HG03280 (cell line): ENCODE measurements around the gene JAG2.

Source experiments
- ATAC-seq: cut with Tn5 transposase; IDR thresholded peaks from one replicate; pipeline ENCODE4 v1.9.1; 2021; ENCODE audit warnings: mild to moderate bottlenecking, moderate library complexity; ENCODE audit not compliant: unreplicated experiment

The JAG2 gene

DNA sequence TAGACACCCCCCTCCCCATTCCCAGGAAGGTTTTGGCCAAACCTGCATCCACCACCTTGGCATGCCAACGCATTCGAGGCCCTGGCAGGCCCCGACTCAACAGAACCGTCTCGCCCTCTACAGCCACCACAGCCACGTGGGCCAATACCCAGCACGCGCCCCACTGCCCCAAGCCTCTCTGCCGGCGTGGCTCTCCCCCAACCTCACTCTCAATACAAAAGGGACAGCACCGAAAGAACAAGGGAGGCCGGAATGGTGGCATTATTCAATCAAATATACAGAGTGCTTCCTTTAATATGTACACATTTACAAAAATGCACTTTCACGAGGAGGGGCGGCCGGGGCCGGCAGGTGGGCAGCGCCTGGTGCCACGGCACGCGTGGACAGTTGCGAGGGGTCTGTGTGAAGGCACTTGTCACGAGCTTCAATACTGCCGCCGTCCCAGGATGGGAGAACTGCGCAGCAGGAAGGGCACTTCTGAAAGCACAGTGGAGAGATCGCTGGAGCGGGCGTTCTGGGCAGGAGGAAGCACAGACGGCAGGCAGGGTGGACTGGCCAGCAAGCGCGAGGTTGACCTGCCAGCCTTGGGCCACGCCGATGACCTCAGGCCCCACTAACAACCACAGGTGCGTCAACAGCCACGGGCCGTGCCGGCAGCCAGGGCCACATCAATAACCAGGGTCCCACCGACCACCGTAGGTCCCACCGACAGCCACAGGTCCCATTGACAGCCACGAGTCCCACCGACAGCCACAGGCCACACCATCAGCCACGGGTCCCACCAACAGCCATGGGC lies 26.9 kb downstream of the JAG2 start:
- no peak for ATAC-seq

DNA sequence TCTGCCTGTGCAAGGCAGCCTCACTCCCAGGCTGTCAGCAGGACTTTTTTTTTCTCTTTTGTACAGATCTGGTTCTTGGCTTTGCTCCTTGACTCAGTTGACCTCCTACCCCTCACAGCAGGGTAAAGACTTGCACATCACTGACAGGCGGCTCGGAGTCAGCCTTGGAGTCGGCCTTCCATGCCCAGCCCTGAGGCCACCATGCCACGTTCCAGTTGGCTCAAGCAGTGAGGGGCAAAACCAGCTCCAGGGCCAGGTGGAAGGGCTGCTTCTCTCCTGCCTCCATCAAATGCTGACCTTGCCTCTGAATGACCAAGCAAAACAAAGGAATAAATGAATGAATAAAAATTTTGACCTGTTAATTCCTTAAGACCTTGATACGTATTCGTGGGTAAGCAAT lies 27.6 kb downstream of the JAG2 start:
- no peak for ATAC-seq

DNA sequence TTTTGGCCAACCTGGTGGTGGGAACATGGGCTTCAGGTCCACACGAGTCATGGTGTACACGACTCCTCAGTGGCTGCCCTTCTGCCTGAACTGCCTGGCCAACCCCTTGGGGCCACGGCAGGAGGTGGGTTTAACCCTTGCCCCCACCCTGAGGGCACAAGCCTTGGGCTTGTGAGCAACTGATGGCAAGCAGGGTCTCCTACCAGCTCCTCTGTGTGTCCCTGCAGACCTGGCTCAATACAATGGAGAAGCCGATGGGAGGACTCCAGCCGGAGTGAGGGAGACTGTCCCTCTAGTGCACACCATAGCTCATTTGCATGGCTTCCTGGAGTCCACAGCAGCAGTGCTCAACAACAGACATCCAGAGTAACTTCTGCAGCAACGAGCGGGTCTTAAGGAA lies 28.0 kb downstream of the JAG2 start:
- ATAC-seq, result no peak

DNA sequence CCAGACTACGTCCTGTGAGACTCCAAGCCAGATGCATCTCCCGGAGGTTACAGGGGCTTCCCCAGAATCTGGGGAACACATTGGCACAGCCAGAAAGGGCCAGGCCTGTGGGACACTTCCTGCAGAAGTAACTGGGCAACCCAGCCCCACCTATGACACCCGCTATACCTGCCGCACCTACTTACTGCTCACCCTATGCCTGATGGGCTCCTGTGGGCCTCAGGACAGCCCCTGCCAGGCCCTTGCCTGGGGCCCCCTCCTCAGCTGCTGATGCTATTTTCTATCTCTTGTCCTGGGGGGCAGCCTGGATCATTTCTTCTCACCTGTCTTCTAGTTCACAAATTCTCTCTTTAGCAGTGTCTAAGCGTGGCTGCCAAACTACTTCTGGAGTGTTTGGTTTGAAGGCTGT lies 28.7 kb downstream of the JAG2 start:
- no peak for ATAC-seq

DNA sequence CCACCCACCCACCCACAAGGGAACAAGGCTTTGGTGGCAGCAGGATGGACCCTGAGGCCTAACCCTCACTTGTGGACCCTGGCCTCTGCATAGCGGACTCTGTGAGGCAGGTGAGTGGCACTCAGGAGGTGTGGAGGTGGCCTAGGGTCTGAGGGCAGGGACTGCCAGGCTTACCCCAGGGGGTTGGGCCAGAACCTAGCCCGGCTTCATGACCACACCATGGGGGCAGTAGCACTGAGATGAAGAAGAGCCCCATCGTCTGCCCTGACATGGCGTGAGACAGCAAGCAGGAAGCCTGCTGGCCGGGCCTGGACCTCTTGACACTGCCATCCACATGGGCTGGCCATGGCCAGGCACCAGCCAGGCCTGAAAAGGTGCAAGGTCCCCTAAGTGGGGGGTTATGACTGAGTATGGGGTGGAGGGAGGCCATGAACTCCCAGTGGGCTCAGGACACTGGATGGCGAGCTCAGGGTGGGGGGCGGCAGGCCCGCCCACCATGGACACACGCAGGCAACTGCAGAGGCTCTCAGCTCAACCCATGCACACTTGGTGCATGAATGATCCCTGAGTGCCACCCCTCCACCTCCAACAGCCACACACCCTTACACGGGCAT lies 29.3 kb downstream of the JAG2 start:
- no peak for ATAC-seq

DNA sequence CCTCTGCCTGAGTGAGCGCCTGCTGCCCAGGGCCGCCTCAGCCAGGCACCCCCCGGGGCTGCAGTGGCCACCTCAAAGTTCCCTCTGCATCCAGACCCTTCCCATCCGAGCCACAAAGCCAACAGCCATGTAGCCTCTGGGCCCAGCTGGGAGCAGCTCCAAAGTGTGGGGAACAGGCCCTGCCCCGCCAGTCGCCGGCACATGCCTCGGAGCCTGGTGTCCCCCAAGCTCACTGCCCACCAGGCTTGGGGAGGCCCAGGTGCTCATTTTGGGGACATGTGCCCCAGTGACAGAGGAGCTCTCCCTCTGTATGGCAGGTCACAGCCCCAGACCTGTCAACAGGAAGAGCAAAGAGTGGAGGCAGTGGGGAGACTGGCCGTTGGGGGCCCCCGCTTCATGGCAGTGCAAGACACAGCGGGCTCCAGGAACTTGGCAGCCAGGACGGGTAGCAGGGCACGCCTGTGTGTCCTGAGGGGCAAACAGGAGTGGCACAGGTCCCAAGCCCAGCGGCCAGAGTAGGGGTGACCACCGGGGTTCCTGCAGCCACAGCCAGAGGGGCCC lies 29.9 kb downstream of the JAG2 start:
- no peak for ATAC-seq

DNA sequence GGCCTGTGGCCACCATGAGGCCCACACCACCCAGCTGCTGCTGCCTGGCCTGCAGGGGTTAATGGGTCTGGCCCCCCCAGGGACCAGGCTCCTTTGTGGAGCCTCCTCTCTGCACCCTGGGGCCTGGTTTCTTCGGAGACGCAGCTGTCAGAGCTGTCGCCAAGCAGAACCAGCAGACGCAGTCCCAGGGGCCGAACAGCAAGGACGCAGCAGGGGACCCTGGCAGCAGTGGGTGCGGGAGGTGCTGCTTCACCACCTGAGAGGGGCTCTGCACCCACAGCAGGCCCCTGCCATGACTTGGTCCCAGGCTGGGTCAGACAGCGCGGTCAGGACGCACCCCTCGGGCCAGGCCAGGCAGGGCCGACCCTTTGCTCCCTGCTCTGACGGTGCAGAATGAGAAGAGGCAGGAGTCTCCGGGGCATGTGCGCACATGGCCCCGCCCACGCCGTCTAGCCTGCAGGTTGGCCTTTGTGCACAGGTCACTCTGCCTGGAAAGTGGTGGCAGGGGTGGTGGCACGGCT lies 30.5 kb downstream of the JAG2 start:
- no peak for ATAC-seq

DNA sequence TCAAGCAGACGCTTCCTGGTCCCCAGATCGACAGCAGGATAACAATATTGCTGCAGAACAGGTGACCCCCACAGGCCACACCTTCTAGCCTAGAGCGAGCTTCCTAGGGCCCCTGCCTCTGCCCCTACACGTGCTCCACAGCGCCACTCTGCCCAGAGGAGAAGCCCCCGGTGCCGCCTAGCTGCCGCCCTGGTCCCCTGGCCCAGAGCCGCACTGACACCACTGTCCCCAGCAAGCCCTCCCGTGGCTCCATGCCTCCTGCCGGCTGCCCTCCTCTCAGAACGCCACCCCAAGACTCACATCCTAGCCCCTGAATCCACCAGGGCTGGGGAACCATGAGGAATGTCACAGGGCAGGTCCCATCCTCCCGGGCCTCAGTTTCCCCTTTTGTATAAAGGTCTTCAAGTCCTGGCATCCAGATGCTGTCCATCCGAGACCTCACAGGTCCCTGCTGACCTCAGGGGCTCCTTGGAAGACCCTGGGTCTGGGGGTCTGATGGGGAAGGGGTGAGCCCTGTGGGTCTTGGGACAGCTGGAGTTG lies 31.0 kb downstream of the JAG2 start:
- no peak for ATAC-seq

DNA sequence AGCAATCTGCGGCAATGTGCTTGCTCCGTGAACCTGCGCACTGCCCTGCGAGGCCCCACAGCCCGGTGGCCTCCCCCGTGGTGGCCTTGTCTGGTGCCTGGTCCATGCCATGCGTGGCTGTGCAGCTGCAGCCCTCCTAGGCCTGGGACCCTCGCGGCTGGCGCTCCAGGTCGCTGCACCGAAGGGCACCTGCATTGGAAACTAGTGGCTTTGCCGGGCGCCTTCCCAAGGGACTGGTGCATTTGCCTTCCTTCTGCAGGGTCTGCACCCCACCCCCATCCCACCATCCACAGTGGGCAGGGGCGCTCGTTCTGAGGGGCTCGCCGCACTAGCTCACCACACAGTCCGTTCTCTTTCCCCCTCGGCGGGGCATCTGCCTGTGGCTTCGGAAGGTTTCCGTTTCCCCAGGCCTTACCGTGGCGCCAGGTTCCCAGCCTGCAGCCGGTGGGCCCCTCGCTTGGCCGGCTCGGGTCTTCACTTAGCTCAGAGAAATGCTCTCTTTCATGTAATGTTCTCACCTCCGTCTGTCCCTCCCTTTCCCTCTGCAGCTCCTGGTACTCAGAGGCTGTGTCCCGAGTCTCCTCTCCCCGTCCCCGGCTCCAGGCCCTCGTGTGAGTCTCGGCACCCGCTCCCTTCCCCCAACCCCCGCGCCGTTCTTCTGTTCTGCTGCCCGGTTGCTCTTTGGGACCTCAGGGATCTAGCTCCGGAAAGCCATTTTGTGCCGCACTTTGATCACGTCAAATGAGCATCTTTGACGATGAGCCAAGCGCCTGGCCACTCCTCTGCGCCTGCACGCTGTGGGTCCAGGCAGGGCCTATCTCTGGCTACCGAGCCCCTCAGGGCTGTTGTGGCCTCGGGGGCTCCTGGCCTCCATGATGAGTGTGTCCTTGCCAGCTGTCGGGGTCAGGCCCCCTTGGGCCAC lies 31.9 kb downstream of the JAG2 start:
- no peak for ATAC-seq

DNA sequence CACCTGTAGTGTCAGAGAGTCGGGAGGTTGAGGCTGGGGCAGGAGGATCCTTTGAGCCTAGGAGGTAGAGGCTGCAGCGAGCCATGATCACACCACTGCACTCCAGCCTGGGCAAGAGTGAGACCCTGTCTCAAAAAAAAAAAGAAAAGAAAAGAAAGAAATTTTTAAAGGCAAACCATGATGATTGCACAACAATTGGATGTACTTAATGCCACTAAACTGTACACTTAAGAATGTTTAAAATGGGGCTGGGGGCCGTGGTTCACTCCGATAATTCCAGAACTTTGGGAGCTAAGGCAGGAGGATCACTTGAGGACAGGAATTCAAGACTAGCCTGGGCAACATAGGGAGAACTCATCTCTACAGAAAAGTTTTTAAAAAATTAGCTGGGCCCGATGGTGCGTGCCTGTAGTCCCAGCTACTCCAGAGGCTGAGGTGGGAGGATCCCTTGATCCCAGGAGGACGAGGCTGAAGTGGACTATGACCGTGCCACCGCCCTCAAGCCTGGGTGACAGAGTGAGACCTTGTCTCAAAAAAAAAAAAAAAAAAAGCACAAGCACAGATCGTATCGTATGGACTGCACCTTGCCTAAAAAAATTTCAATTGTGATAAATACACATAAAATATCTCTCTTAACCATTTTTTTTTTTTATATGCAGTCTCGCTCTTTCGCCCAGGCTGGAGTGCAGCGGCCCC lies 32.7 kb downstream of the JAG2 start:
- ATAC-seq, result no peak

DNA sequence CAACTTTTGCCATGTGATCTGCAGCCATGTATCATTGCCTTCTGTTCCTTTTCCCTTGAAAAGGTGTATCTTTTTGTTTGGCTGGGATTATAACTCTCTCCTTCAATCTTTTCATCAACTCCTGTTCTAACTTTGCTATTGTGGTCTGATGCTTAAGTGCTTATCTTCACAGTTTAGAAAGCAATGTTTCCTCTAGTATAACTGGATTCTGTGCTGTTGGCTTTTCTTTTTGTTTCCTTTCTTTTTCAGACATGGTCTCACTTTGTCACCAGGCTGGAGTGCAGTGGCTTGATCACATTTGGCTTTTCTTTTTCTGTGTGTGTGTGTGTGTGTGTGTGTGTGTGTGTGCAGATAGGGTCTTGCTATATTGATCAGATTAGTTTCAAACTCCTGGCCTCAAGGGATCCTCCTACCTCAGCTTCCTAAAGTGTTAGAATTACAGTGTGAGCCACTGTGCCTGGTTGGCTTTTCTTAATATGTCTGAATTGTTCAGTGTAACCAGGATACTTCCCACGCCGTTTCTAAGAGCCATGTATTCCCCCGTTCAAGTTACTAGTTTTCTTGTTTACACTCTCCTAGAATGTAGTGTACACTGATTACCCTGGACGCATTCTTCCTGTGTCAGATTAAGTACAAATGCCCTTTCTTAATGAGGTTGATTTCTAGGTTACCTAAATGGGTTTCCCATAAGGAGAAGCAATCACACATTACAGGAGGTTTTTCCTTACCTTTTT lies 35.5 kb downstream of the JAG2 start:
- ATAC-seq, result no peak

DNA sequence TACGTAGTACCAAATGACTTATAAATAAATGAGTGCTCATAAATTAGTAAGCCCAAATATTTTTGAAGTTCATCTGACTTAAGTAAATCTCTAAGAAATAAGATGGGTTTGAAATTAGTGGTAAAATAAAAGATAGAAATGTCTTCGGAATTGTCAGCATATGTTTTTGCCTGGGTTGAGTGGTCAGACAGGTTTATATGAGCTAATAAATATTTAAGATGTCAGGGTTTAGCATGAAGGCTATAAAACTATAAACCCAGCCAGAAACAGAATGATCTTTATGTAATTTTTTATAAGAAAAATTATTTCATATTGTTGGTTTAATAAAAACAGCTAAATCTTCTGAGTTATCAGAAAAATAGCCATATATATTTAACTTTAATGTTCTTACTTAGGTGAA lies 37.3 kb downstream of the JAG2 start:
- ATAC-seq, result no peak

DNA sequence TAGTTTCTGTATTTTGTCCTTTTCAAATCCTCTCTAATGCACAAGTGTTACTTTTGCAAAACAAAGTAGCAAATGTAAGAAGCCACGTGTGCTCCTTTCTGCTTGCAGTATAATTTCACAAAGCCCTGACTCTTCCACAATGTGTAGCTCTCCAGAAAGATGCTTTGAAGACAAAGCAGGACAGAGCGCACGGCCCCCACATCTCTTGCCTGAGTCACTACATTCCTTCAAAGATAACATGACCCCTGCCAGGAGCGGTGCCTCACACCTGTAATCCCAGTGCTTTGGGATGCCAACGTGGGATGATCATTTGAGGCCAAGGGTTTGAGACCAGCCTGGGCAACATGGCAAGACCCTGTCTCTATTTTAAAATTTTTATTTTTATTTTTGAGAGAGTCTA lies 40.5 kb downstream of the JAG2 start:
- ATAC-seq, result no peak

DNA sequence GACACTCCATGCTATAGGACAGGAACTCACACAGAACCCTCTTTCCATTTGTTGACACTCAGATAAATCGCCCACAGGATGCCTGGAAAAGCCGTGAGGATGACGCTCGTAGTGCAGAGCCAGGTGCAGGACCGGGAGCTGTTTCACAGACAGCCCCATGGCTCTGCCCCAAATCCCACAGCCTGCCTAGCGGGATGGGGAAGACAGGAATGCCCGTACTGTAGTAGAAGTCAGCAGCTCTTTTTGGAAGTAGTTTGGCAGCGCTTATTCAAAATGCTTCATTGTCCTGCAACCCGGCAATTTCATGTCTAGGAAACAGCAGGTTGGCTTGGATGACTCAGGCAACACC lies 41.6 kb downstream of the JAG2 start:
- no peak for ATAC-seq

DNA sequence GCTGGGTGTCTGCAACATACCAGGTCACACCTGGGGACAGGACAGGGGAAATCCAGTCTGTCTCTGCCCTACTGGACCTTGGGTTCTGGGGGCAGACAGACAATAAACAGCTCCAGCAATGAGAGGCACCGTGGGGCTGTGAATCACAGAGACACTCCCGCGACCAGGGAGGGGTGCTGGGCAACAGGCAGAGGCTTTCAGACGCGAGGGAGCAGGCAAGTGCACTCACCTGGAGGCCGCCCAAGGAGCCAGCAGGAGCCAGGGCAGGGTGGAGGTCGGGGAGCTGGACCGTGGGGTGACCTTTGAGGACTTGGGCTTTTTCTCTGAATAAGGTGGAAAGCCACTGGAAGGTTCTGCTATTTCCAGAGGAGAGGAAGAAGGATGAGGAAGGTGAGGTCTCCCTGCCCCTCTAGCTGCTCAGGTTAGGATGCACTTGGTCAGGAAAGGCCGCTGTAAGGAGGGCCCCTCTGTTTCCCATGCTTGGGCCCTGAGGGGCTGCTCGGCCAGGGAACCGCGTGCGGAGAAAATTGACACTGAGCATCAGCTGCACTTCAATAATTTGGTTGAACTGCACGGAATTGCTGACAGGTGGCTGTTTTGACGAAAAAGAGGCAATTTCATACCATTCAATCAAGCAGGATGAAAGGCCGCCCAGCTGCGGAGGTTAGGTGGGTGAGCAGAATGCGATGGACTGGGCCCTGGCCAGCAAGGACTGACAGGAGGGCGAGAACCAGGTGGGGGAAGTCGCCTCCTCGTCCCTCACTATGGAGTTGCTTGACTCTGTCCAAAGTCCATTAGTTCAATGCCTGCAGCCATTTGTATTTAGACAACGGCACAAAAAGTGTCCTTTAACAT lies 42.2 kb downstream of the JAG2 start:
- ATAC-seq, result no peak

DNA sequence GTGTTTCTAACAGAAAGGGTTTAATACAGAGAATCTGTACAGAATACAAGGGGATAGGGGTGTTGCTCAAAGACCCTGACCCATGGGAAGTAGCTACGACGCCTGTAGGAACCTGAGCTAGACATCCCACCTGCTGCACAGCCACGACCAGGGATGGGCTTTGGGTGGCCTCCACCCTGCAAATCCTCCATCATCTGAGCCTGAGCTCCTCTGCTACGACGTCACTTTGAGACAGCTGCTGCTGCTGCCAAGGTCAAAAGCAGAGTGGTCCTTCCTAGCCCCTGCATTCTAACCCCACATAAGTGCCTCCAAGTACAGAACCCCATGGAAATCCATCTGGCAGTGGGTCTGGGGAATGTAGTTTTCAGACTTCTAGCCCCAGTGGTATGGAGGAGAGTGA lies 43.8 kb downstream of the JAG2 start:
- no peak for ATAC-seq

DNA sequence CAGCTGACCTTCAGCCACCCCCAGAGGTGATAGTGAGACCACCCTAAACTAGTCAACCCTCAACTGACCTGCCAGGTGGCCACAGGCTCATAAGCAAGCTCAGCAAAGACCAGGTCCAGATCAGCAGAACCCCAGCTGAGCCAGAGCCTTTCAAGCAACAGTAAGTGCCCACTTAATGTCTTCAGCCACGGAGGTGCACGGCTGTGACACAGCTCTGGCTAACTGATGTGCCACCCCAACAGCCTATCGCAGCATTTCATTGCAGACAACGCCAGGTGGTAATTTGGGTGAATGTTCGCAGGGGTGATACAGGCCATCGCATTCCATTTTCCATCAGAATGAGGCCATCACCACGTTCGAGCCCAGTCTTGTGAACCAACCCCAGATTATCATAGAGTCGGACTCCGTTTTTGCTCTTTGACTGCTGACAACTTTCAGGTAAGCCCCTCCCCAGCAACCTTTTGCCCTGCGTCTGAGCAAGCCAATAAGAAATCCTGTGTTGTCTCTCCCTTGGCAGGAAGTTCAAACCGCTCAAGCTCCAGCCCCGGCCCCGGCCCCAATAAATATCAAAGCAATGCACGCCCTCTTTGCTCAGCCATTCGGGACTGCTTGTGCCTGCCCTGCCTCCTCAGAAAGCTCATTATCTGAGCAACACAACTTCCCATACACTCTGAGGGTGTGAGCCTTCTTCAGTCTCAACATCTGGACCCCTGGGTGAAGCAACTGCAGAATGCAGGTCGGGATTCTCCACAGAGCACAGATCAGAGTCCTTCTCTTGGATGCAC lies 44.4 kb downstream of the JAG2 start:
- ATAC-seq, result no peak

DNA sequence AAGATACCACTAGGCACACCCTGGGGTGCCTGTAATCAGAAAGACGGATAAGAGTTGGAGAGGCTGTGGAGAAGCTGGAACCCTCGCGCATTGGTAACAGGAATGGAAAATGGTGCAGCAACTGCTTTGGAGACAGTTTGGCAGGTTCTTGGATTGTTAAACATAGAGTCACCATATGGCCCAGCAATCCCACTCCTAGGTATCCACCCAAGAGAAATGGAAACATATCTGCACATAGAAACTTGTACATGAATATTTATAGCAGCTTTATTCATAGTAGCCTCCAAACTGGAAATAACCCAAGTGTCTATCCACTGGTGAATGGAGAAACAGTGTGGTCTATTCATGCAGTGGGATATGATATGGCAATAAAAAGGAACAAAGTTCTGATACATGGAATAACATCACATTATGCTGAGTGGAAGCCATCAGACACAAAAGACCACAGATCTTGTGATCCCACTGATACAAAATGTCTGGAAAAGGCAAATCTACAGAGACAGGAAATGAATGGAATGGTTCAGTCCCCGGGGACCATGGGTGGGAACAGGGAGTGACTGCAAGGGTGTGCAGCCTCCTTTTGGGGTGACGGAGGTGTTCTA lies 45.4 kb downstream of the JAG2 start:
- ATAC-seq, result no peak
